H1 (cell line): ENCODE data around the gene LPXN. TPM values are rescaled to one million over a fixed set of nuclear protein-coding genes. Genes with fewer than 3 reads are reported as not detected.

Experiments
- CHD1 ChIP-seq: IDR thresholded peaks from 2 replicates; pipeline ENCODE4 v1.6.1; 2012; ENCODE audit warnings: low read depth, low read length, improper control_type of control experiment
- CHD2 ChIP-seq: IDR thresholded peaks from 2 replicates; pipeline ENCODE4 v1.6.1; 2012; ENCODE audit warnings: low read length, improper control_type of control experiment
- JUND ChIP-seq: IDR thresholded peaks from 2 replicates; pipeline ENCODE4 v1.6.1; 2011; ENCODE audit warnings: mild to moderate bottlenecking, improper control_type of control experiment, low read length
- KDM1A ChIP-seq: fragments of 200-600, 300-600 bp; sonication (generic); IDR thresholded peaks from 2 replicates; pipeline ENCODE4 v1.7.1; 2016; ENCODE audit warnings: mild to moderate bottlenecking, low read length, borderline replicate concordance
- RAD21 ChIP-seq, 2 experiments: IDR thresholded peaks in 1 of 2; conservative IDR thresholded peaks in 1 of 2; 2 replicates each; pipeline ENCODE4 v1.6.1; 2011; ENCODE audit warnings: low read depth in 2 of 2, low read length in 2 of 2, improper control_type of control experiment in 1 of 2, inconsistent platforms in 1 of 2, mild to moderate bottlenecking in 1 of 2, moderate library complexity in 1 of 2
- SIRT6 ChIP-seq: IDR thresholded peaks from one replicate; pipeline ENCODE4 v1.7.1; 2012; ENCODE audit warnings: low read length, inconsistent platforms
- polyA plus RNA-seq, 7 experiments: library from polyadenylated mRNA; depleted of rRNA in 3 of 7; stranded (reverse) in 5 of 7; unstranded in 2 of 7; fragments of >200 nt in 5 of 7; fragments of 200-250 nt in 2 of 7; gene quantifications; 1 replicate in 5 of 7; 2 replicates in 1 of 7; 4 replicates in 1 of 7; pipeline versions ENCODE4 v1.2.1 to v1.2.3, GENCODE V29; 2011 to 2013; ENCODE audit warnings: missing spikeins in 2 of 7, mixed read lengths in 2 of 7
- total RNA-seq: library from RNA; stranded (reverse); fragmentation: NEBNext Ultra II Directional; extraction: Animal tissue kit (Norgen Biotek cat#: 25700); gene quantifications from 2 replicates; pipeline ENCODE4 v1.2.1, GENCODE V29; 2021
- TF ChIP-seq, protein P1 (sequence below): IDR thresholded peaks from 2 replicates; pipeline ENCODE4 v1.6.1; 2012; ENCODE audit warnings: inconsistent platforms

LPXN gene
- total and polyA plus RNA-seq, 2 of the 8 experiments (the other 6 are each of a cell fraction or from before 2014, with no cell fraction given), result 1.4 to 2.7 TPM

DNA sequence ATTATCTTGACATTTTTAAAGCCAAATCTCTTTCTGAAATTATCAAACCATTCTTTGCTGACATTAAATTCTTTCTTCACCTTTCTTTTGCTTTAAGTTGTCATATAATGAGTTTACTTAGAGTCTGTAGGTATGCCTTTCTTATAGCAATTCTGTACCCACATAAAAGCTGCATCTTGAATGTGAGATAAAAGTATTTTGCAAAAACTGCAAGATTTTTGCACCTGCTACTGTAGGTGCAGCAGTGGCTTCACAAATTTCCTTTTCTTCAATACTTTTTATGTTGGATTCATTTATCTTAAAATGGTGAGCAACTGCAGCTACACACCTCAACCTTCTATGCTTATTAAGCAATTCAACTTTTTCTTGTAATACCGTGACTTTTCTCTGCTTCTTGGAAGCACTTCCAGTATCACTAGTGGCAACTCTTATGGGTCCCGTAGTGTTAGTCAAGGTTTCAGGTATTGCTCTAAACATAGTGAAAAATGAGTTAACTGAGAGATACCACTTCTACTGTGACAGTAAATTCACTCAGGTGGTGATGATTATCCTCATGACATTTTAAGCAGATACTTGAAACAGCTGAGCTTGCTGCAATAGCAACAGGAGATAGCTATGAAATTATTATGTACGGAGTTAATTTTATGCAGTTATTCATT, 22.0 kb upstream of the LPXN start (continued):
- TF ChIP-seq KDM1A (no peak), CHD1 (no peak), JUND (no peak), RAD21 (IDR thresholded peaks at IDR 0.05 in 1 of 2, conservative IDR thresholded peaks at IDR 0.05 in 1 of 2; ENCODE audit: low read depth in 2 of 2, low read length in 2 of 2) (no peak), SIRT6 (no peak), CHD2 (no peak)
- TF ChIP-seq, protein P1, sequence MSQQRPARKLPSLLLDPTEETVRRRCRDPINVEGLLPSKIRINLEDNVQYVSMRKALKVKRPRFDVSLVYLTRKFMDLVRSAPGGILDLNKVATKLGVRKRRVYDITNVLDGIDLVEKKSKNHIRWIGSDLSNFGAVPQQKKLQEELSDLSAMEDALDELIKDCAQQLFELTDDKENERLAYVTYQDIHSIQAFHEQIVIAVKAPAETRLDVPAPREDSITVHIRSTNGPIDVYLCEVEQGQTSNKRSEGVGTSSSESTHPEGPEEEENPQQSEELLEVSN, result no peak
